ENCODE data around the gene LAMB1. TPM values are rescaled to one million over a fixed set of nuclear protein-coding genes. Genes with fewer than 3 reads are reported as not detected.

LAMB1 gene
- total RNA-seq, 1 donor from 2014 or later = 30.2 TPM

GRCh38 chr7:108018668-108019067 lies 15.7 kb upstream of the LAMB1 start:
- FAIRE-seq (no peak), DNase-seq (ENCODE audit: low spot score in 2 of 2) (no peak)

- DNase-seq (ENCODE audit: low spot score in 2 of 2) = no peak
Measured at GRCh38 chr7:108017776-108018151, 14.8 kb upstream of the LAMB1 start.

GRCh38 chr7:108016841-108017775 lies 14.1 kb upstream of the LAMB1 start:
- FAIRE-seq (no peak), DNase-seq (ENCODE audit: low spot score in 2 of 2) (no peak)

More at GRCh38 chr7:108017776-108018151, 14.8 kb upstream of the LAMB1 start:
- no peak for FAIRE-seq

- DNase-seq (ENCODE audit: low spot score in 2 of 2) = no peak
Measured at GRCh38 chr7:108015740-108016139, 12.8 kb upstream of the LAMB1 start.

GRCh38 chr7:108014747-108015682 lies 12.1 kb upstream of the LAMB1 start:
- FAIRE-seq = no peak
- no peak for DNase-seq (ENCODE audit: low spot score in 2 of 2)

More at GRCh38 chr7:108015740-108016139, 12.8 kb upstream of the LAMB1 start:
- FAIRE-seq = no peak

- DNase-seq (ENCODE audit: low spot score in 2 of 2) = no peak
- FAIRE-seq = no peak
Measured at GRCh38 chr7:108014215-108014614, 11.3 kb upstream of the LAMB1 start.

- no peak for FAIRE-seq
Measured at GRCh38 chr7:108012499-108013430, 9.8 kb upstream of the LAMB1 start.

GRCh38 chr7:108010377-108010776 lies 7.4 kb upstream of the LAMB1 start:
- no peak for DNase-seq (ENCODE audit: low spot score in 2 of 2)
- FAIRE-seq = no peak

More at GRCh38 chr7:108012499-108013430, 9.8 kb upstream of the LAMB1 start:
- no peak for DNase-seq (ENCODE audit: low spot score in 2 of 2)

- no peak for DNase-seq (ENCODE audit: low spot score in 2 of 2)
- no peak for FAIRE-seq
Measured at GRCh38 chr7:108009873-108010272, 6.9 kb upstream of the LAMB1 start.

- no peak for FAIRE-seq
- DNase-seq (ENCODE audit: low spot score in 2 of 2) = no peak
Measured at GRCh38 chr7:108008827-108009226, 5.9 kb upstream of the LAMB1 start.

- DNase-seq (ENCODE audit: low spot score in 2 of 2) = no peak
- no peak for FAIRE-seq
Measured at GRCh38 chr7:108008240-108008639, 5.3 kb upstream of the LAMB1 start.

- DNase-seq (ENCODE audit: low spot score in 2 of 2) (no peak), FAIRE-seq (no peak)
Measured at GRCh38 chr7:108007762-108008161, 4.8 kb upstream of the LAMB1 start.

- no peak for FAIRE-seq
Measured at GRCh38 chr7:108007261-108007660, 4.3 kb upstream of the LAMB1 start.

GRCh38 chr7:108004220-108005142 lies 1.5 kb upstream of the LAMB1 start:
- no peak for FAIRE-seq

More at GRCh38 chr7:108007261-108007660, 4.3 kb upstream of the LAMB1 start:
- no peak for DNase-seq (ENCODE audit: low spot score in 2 of 2)

GRCh38 chr7:108003599-108003935 lies 606 bp upstream of the LAMB1 start:
- FAIRE-seq = no peak
- no peak for DNase-seq (ENCODE audit: low spot score in 2 of 2)

More at GRCh38 chr7:108004220-108005142, 1.5 kb upstream of the LAMB1 start:
- no peak for DNase-seq (ENCODE audit: low spot score in 2 of 2)

- DNase-seq (ENCODE audit: low spot score in 2 of 2) (peak; percentile 25 to 28), FAIRE-seq (no peak)
Measured at GRCh38 chr7:108001764-108002725, 916 bp downstream of the LAMB1 start.

- no peak for FAIRE-seq
Measured at GRCh38 chr7:108000875-108001763, 1.8 kb downstream of the LAMB1 start.

More at GRCh38 chr7:108000875-108001763, 1.8 kb downstream of the LAMB1 start:
- DNase-seq (ENCODE audit: low spot score in 2 of 2) = no peak

All from frontal cortex (tissue), 4 donors.